IMR-90 (cell line): Measurements from ENCODE around the gene ADGRL3. TPM values are rescaled to one million over a fixed set of nuclear protein-coding genes. Genes with fewer than 3 reads are reported as not detected.

ENCODE experiments used
- ATAC-seq: fragments of 200-7000 bp; cut with Tn5 transposase; 2 replicates; pipeline ENCODE4 v1.9.1; 2020; ENCODE audit warnings: low read depth, mild to moderate bottlenecking, moderate library complexity
- BruUV-seq: library from RNA; stranded (reverse); fragments of 400-500 nt; replicated peaks from 2 replicates; lab custom pipeline; 2021; lab: Mats Ljungman, UMichigan
- CTCF ChIA-PET: fragments of 300-600 bp; formaldehyde crosslinking; extraction: SDS; loops from one replicate; lab custom pipeline; 2021; ENCODE audit warnings: antibody characterized with exemption; lab: Yijun Ruan, JAX
- POLR2A ChIA-PET: fragments of 300-600 bp; sonication (Branson Sonifier 250); formaldehyde crosslinking; loops from one replicate; lab custom pipeline; 2022; ENCODE audit warnings: antibody characterized with exemption; ENCODE audit not compliant: unreplicated experiment; lab: Charles Lee
- DNase-seq: peaks from one replicate; pipeline ENCODE4 v3.0.0; 2013
- H2AFZ ChIP-seq: replicated peaks from 2 replicates; pipeline ENCODE3; 2013; ENCODE audit warnings: low read length, mild to moderate bottlenecking; ENCODE audit not compliant: poor library complexity
- H2AK5ac ChIP-seq: 2 replicates; pipeline ENCODE4 v1.6.1; 2013; ENCODE audit warnings: low read depth, low read length, inconsistent platforms
- H2AK9ac ChIP-seq: replicated peaks from 2 replicates; pipeline ENCODE3; 2013; ENCODE audit warnings: mild to moderate bottlenecking, low read depth, low read length, moderate library complexity; ENCODE audit not compliant: poor library complexity
- H2BK120ac ChIP-seq: 2 replicates; pipeline ENCODE4 v1.6.1; 2013; ENCODE audit warnings: low read depth, low read length, inconsistent platforms
- H2BK15ac ChIP-seq: 3 replicates; pipeline ENCODE4 v1.6.1; 2013; ENCODE audit warnings: low read depth, low read length, inconsistent platforms
- H2BK20ac ChIP-seq: 2 replicates; pipeline ENCODE4 v1.6.1; 2013; ENCODE audit warnings: low read depth, mild to moderate bottlenecking, inconsistent platforms, low read length, moderate library complexity
- H2BK5ac ChIP-seq: 2 replicates; pipeline ENCODE4 v1.6.1; 2013; ENCODE audit warnings: mild to moderate bottlenecking, low read depth, low read length, inconsistent platforms; ENCODE audit not compliant: poor library complexity, severe bottlenecking
- H3K14ac ChIP-seq: replicated peaks from 2 replicates; pipeline ENCODE4 v1.6.1; 2013; ENCODE audit warnings: low read depth, low read length, inconsistent platforms
- H3K18ac ChIP-seq: 2 replicates; pipeline ENCODE4 v1.6.1; 2013; ENCODE audit warnings: low read depth, low read length, control low read depth
- H3K23ac ChIP-seq: 2 replicates; pipeline ENCODE4 v1.6.1; 2013; ENCODE audit warnings: low read depth, low read length, inconsistent platforms
- H3K27ac ChIP-seq: 2 replicates; pipeline ENCODE4 v1.5.1; 2013; ENCODE audit warnings: mild to moderate bottlenecking, control low read depth, low read length; ENCODE audit not compliant: insufficient read depth
- H3K27me3 ChIP-seq: 2 replicates; pipeline ENCODE4 v1.6.1; 2013; ENCODE audit warnings: low read length; ENCODE audit not compliant: control insufficient read depth, insufficient read depth
- H3K36me3 ChIP-seq: 2 replicates; pipeline ENCODE4 v1.6.1; 2013; ENCODE audit warnings: low read length, mixed read lengths; ENCODE audit not compliant: control insufficient read depth, insufficient read depth
- H3K4ac ChIP-seq: 2 replicates; pipeline ENCODE4 v1.6.1; 2013; ENCODE audit warnings: low read depth, low read length, inconsistent platforms
- H3K4me1 ChIP-seq: 2 replicates; pipeline ENCODE4 v1.6.1; 2013; ENCODE audit warnings: low read length, mixed read lengths; ENCODE audit not compliant: control insufficient read depth, insufficient read depth
- H3K4me2 ChIP-seq: 2 replicates; pipeline ENCODE4 v1.6.1; 2013; ENCODE audit warnings: low read depth, mild to moderate bottlenecking, control low read depth, low read length, moderate library complexity
- H3K4me3 ChIP-seq: 2 replicates; pipeline ENCODE4 v1.5.1; 2013; ENCODE audit warnings: low read depth, mild to moderate bottlenecking, control low read depth, low read length, moderate library complexity; ENCODE audit not compliant: insufficient read depth
- H3K56ac ChIP-seq: 2 replicates; pipeline ENCODE4 v1.6.1; 2013; ENCODE audit warnings: low read length, inconsistent platforms; ENCODE audit not compliant: insufficient read depth; ENCODE audit errors: extremely low read depth
- H3K79me1 ChIP-seq, 2 experiments: 2 replicates each; pipeline ENCODE4 v1.6.1; 2013; ENCODE audit warnings: low read length in 2 of 2, inconsistent platforms in 1 of 2, low read depth in 1 of 2
- H3K9ac ChIP-seq: 2 replicates; pipeline ENCODE4 v1.6.1; 2013; ENCODE audit warnings: low read depth, low read length, control low read depth
- H3K9me1 ChIP-seq: 2 replicates; pipeline ENCODE4 v1.6.1; 2013; ENCODE audit warnings: low read length, inconsistent platforms; ENCODE audit not compliant: insufficient read depth
- H3K9me3 ChIP-seq: 2 replicates; pipeline ENCODE4 v1.6.1; 2013; ENCODE audit warnings: low read length; ENCODE audit not compliant: control insufficient read depth, insufficient read depth
- H4K20me1 ChIP-seq: 2 replicates; pipeline ENCODE4 v1.6.1; 2013; ENCODE audit warnings: low read length, inconsistent platforms; ENCODE audit not compliant: insufficient read depth
- H4K5ac ChIP-seq: 2 replicates; pipeline ENCODE4 v1.6.1; 2013; ENCODE audit warnings: mild to moderate bottlenecking, low read depth, low read length, control low read depth
- H4K8ac ChIP-seq, 2 experiments: 2 replicates each; pipeline ENCODE4 v1.6.1; 2013; ENCODE audit warnings: low read depth in 2 of 2, low read length in 2 of 2, control low read depth in 1 of 2, inconsistent platforms in 1 of 2
- H4K91ac ChIP-seq: 2 replicates; pipeline ENCODE4 v1.6.1; 2013; ENCODE audit warnings: low read depth, low read length, inconsistent platforms; ENCODE audit not compliant: insufficient read depth
- BHLHE40 ChIP-seq: fragments of 150-350 bp; IDR thresholded peaks from 2 replicates; pipeline ENCODE4 v1.6.1; 2016; ENCODE audit warnings: mild to moderate bottlenecking, low read depth, low read length
- CEBPB ChIP-seq: IDR thresholded peaks from 2 replicates; pipeline ENCODE4 v1.6.1; 2012; ENCODE audit warnings: low read depth, low read length, improper control_type of control experiment
- CHD1 ChIP-seq: IDR thresholded peaks from 2 replicates; pipeline ENCODE4 v1.6.1; 2012; ENCODE audit warnings: low read depth, low read length, improper control_type of control experiment
- CTCF ChIP-seq: conservative IDR thresholded peaks from 2 replicates; pipeline ENCODE4 v1.5.1; 2012; ENCODE audit warnings: mild to moderate bottlenecking, low read depth, low read length, improper control_type of control experiment
- ELK1 ChIP-seq: fragments of 150-350 bp; IDR thresholded peaks from 2 replicates; pipeline ENCODE4 v1.6.1; 2016; ENCODE audit warnings: low read depth, mild to moderate bottlenecking, low read length, moderate library complexity, borderline replicate concordance
- FOS ChIP-seq: fragments of 150-350 bp; IDR thresholded peaks from 2 replicates; pipeline ENCODE4 v1.6.1; 2016; ENCODE audit warnings: low read depth, low read length
- MAFK ChIP-seq: IDR thresholded peaks from 2 replicates; pipeline ENCODE4 v1.6.1; 2012; ENCODE audit warnings: low read depth, low read length, improper control_type of control experiment
- MAZ ChIP-seq: IDR thresholded peaks from 2 replicates; pipeline ENCODE4 v1.6.1; 2012; ENCODE audit warnings: low read depth, mild to moderate bottlenecking, low read length, improper control_type of control experiment, moderate library complexity, borderline replicate concordance
- MXI1 ChIP-seq: IDR thresholded peaks from 2 replicates; pipeline ENCODE4 v1.6.1; 2012; ENCODE audit warnings: low read depth, mild to moderate bottlenecking, low read length, moderate library complexity, borderline replicate concordance
- NFE2L2 ChIP-seq: fragments of 150-350 bp; IDR thresholded peaks from 2 replicates; pipeline ENCODE4 v1.6.1; 2016; ENCODE audit warnings: low read depth, mild to moderate bottlenecking, low read length
- POLR2A ChIP-seq: IDR thresholded peaks from 2 replicates; pipeline ENCODE4 v1.6.1; 2012; ENCODE audit warnings: mild to moderate bottlenecking, low read depth, low read length
- RAD21 ChIP-seq: IDR thresholded peaks from 2 replicates; pipeline ENCODE4 v1.6.1; 2012; ENCODE audit warnings: low read length, improper control_type of control experiment
- RCOR1 ChIP-seq: IDR thresholded peaks from 2 replicates; pipeline ENCODE4 v1.6.1; 2012; ENCODE audit warnings: mild to moderate bottlenecking, low read length, improper control_type of control experiment; ENCODE audit not compliant: insufficient replicate concordance
- RFX5 ChIP-seq: IDR thresholded peaks from 2 replicates; pipeline ENCODE4 v1.8.0; 2012; ENCODE audit warnings: low read depth, mild to moderate bottlenecking, low read length, moderate library complexity
- SMC3 ChIP-seq: fragments of 150-350 bp; IDR thresholded peaks from 2 replicates; pipeline ENCODE4 v1.6.1; 2016; ENCODE audit warnings: low read depth, mild to moderate bottlenecking, antibody characterized with exemption, low read length, moderate library complexity
- WGBS, 2 experiments: methylation state at CpG; one replicate each; pipeline versions ENCODE4 v1.1.5 to v1.1.7; 2013; ENCODE audit warnings: missing lambda C conversion rate in 2 of 2; ENCODE audit not compliant: insufficient read length in 1 of 2; ENCODE audit errors: extremely low coverage in 2 of 2; 5-methylcytosine and 5-hydroxymethylcytosine counted together
- dilution Hi-C: fragments of 300-500 bp; cut with HindIII; formaldehyde crosslinking; loops from one replicate; pipeline ENCODE4 v1.14.3; 2018; ENCODE audit warnings: low sequenced_read_pairs; ENCODE audit not compliant: unreplicated experiment
- in situ Hi-C: fragments of 300-500 bp; cut with MboI; formaldehyde crosslinking; loops from 3 replicates; pipeline ENCODE4 v1.14.3; 2019; ENCODE audit warnings: low sequenced_read_pairs, inconsistent platforms, mixed read lengths
- intact Hi-C: fragments of 100-400 bp; cut with micrococcal nuclease; formaldehyde crosslinking; loops from 2 replicates; pipeline ENCODE4 v1.10.0; 2022
- polyA plus RNA-seq, 3 experiments: library from polyadenylated mRNA; depleted of rRNA; stranded (reverse); fragments of >200 nt; gene quantifications; 2 replicates each; pipeline ENCODE4 v1.2.3, GENCODE V29; 2012; ENCODE audit warnings: low replicate concordance in 1 of 3
- total RNA-seq: library from RNA; depleted of rRNA; stranded (reverse); fragments of >200 nt; gene quantifications from 2 replicates; pipeline ENCODE4 v1.2.3, GENCODE V29; 2012
- TF ChIP-seq, protein P1 (sequence below): fragments of 150-350 bp; IDR thresholded peaks from 2 replicates; pipeline ENCODE4 v1.6.1; 2017; ENCODE audit warnings: mild to moderate bottlenecking, antibody characterized with exemption, low read length, low read depth

The ADGRL3 gene
- total and polyA plus RNA-seq, 2 of the 4 experiments (the other 2 are of a cell fraction) = 0.46 to 2.5 TPM

DNA sequence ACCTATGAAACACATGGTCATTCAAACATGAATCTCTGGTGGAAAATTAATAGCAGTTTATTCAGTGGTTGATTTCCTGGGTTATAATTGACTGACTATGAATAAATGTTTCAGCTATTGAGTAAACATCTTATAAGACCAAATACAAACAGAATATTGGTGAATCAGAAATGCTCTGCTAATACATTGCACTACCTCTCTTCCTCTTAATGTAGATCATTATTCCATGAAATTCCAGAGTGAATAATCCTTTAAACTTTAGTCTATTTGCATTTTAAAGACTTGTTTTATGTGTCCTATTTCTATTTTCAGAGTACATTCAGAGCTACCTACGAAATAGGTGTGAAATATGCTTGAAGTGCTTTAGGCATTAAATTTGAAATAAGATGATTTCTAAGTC lies 715.4 kb downstream of the ADGRL3 start:
- dilution Hi-C loops = no loop called here
- no peak for TF ChIP-seq CTCF
- no peak for TF ChIP-seq RFX5
- TF ChIP-seq RCOR1 = no peak
- TF ChIP-seq FOS = no peak
- TF ChIP-seq CEBPB = no peak
- no peak for TF ChIP-seq NFE2L2
- no peak for TF ChIP-seq MAFK
- TF ChIP-seq, protein P1, sequence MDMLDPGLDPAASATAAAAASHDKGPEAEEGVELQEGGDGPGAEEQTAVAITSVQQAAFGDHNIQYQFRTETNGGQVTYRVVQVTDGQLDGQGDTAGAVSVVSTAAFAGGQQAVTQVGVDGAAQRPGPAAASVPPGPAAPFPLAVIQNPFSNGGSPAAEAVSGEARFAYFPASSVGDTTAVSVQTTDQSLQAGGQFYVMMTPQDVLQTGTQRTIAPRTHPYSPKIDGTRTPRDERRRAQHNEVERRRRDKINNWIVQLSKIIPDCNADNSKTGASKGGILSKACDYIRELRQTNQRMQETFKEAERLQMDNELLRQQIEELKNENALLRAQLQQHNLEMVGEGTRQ = no peak
- TF ChIP-seq MAZ = no peak
- TF ChIP-seq CHD1 = no peak
- TF ChIP-seq BHLHE40 = no peak
- no peak for TF ChIP-seq POLR2A
- TF ChIP-seq ELK1 = no peak
- TF ChIP-seq RAD21 = no peak
- TF ChIP-seq MXI1 = no peak
- TF ChIP-seq SMC3 = no peak
- no peak overlapping the region for H3K4me3 ChIP-seq
- H3K14ac ChIP-seq = no peak overlapping the region
- H2BK15ac ChIP-seq = no peak overlapping the region
- H2AK5ac ChIP-seq = no peak overlapping the region
- WGBS, 2 experiments = no CpG with 5 or more reads among the region's 1 CpG
- no TSS peak for BruUV-seq
- H2AFZ ChIP-seq = no peak overlapping the region
- no peak overlapping the region for H3K23ac ChIP-seq
- H4K5ac ChIP-seq = no peak overlapping the region
- no peak overlapping the region for H2AK9ac ChIP-seq
- H3K9me3 ChIP-seq = no peaks in the 10 kb centered on the region
- H3K4me2 ChIP-seq = no peak overlapping the region
- no peak overlapping the region for H3K9ac ChIP-seq
- H3K4me1 ChIP-seq = no peaks in the 10 kb centered on the region
- no peaks in the 10 kb centered on the region for H4K20me1 ChIP-seq
- no peaks in the 10 kb centered on the region for H3K27me3 ChIP-seq
- H4K8ac ChIP-seq = no peak overlapping the region
- H3K9me1 ChIP-seq = no peaks in the 10 kb centered on the region
- H3K79me1 ChIP-seq = no peaks in the 10 kb centered on the region
- no peak overlapping the region for H3K4ac ChIP-seq
- no peaks in the 10 kb centered on the region for H3K36me3 ChIP-seq
- no peak for DNase-seq
- intact Hi-C loops = no loop called here
- H3K56ac ChIP-seq = no peak overlapping the region
- in situ Hi-C loops = no loop called here
- POLR2A ChIA-PET = no interaction called here
- no peak for ATAC-seq
- CTCF ChIA-PET = no interaction called here
- no peak overlapping the region for H2BK5ac ChIP-seq
- H3K18ac ChIP-seq = no peak overlapping the region
- H3K27ac ChIP-seq = no peak overlapping the region
- no peak overlapping the region for H4K91ac ChIP-seq
- H2BK20ac ChIP-seq = no peak overlapping the region
- no peak overlapping the region for H2BK120ac ChIP-seq
